GM19372 (cell line): ENCODE measurements around the gene ATP5MG.
A peak's percentile ranks its signal among the peaks of the same experiment; 100 is the strongest.
"Not testable (repeated sequence)": the region's sequence is repeated elsewhere in the genome, so short reads cannot be mapped to it uniquely, and the experiment has no call there.

Experiments used
- ATAC-seq: cut with Tn5 transposase; IDR thresholded peaks from one replicate; pipeline ENCODE4 v1.9.1; 2021; ENCODE audit warnings: mild to moderate bottlenecking, low read depth, moderate library complexity; ENCODE audit not compliant: unreplicated experiment

ATP5MG gene

GRCh38 chr11:118402594-118402993 lies 1.2 kb downstream of the ATP5MG start:
- ATAC-seq: not testable (repeated sequence)

DNA sequence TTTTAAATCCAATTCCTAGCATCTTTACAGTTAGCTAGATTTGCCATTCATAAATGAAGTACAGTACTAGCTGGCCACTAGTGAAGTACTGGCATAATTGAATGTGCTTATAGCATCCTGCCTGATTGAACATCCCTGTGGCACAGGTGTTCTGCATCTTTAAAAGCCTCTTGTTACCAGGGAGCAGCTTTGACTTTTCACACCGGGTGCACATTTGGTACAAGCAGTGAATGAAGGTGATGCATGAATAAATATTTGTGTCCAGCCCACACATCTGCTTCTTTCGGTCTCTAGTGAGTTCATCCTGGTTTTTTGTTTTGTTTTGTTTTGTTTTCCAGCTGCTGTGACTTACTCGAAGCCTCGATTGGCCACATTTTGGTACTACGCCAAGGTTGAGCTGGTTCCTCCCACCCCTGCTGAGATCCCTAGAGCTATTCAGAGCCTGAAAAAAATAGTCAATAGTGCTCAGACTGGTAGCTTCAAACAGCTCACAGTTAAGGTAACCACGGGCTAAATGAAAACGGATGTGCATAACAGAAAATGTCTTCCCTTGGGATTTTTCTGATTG lies 5.3 kb downstream of the ATP5MG start:
- no peak for ATAC-seq

DNA sequence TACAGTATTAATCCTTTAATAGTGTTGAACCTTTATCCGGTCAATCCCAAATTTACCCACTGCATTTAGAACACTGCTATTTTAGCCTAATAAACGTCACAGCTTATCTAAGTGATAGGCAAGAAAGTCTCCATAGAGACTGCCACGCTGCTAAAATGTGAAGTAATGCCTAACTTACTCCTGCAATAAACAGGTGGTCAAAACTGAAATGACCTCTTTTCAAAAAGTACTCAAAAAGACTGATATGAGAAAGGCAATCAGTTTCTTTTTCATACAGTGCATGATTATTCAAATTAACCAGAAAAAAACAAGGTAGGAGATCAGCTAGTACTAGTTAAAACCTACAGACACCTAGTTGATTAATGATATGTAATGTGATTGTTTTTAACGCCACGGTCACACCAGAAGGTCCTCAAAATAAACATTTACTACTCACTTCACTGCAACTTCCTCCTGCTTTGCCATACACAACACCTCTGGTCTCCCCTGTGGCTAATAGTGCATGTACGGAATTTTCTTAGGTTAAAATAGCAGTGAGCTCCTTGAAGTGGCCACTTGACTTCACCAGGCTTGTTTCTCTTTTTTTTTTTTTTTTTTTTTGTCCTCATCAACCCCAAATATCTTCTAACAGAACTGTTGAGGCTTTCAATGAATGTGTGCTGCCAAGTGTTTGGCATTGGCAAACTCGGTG lies 8.8 kb downstream of the ATP5MG start:
- no peak for ATAC-seq

DNA sequence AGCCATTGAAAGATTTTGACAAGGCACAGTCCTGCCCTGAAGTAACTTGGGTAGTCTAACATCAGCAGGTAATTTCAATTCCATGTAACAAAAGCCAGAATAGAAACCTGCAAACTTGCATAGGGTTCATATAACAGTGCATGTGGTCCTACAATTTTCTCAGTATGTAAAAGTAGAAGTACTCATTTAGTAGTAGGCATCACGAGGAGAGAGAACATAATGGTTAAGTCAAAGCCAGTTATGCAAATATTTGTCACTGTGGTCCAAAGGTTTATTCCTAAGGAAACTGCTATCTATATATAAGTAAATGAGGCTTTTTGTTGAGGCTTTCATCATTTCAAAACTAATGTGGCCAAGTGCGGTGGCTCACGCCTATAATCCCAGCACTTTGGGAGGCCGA lies 10.1 kb downstream of the ATP5MG start:
- ATAC-seq: no peak

- no peak for ATAC-seq
Observed at GRCh38 chr11:118412921-118413320, 11.5 kb downstream of the ATP5MG start.

DNA sequence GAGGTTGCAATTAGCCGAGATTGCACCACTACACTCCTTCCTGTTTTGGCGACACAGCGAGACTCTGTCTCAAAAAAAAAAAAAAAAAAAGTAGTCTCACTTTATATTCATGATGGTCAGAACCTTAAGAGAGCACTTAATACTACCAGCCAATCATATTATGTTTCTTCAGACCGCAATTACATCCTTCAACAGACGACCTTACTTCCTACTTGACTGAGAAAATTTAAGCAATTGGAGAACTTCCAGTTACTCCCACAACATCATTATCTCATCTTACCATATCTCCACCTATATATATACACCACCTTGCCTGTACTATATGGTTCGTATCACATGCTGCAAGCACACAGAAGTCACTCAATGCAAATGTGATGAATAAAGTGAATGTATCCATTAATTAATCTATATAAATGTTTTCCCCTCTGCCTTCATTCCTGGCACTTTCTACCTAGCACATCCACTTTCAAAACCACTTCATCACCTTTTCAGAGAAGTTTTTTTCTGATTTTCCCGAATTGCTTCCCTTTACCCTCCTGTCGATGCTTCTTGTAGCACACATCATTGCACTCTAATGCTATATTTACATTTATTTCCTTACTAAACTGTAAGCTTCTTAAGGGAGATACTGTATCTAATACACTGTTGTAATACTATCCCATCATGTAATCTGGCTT lies 13.8 kb downstream of the ATP5MG start:
- no peak for ATAC-seq

GRCh38 chr11:118415739-118416068 lies 14.3 kb downstream of the ATP5MG start:
- no peak for ATAC-seq

GRCh38 chr11:118416900-118417299 lies 15.5 kb downstream of the ATP5MG start:
- ATAC-seq: not testable (repeated sequence)

DNA sequence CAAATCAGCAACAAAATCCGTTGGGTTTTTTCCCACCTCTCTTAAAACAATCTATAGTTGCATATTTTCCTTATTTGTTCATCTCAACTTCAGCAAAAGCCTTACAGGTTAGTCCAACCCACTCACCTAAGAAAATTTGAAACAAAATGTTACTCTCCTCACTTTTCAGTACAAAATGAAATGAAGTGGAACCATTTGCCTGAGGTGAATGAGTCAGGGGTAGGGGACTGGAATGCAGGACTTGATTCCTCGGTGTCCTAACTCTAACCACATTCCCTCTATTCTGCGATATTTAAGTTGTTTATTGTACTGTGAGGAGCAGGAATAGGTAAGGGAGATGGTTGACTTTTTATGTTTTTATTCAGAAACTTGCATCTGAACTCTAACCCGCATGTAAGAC lies 16.4 kb downstream of the ATP5MG start:
- ATAC-seq: no peak

DNA sequence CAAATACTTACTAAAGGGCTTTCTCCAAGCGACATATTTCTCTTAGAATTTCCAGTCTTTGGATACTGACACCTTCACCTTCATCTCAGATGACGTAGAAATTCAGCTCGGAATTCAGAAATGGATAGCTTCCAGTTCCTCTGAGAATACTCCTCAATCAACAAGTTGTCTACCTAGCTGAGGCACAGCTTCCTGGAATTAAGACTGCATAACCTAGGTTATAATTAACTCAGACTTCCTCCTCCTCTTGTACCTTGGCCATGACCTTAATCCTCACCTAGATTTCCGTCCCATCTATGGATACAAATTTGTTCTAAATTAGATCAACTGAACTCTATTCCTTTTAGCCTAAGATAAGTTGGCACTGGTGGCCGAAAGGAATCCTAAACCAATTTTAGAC lies 17.4 kb downstream of the ATP5MG start:
- no peak for ATAC-seq

DNA sequence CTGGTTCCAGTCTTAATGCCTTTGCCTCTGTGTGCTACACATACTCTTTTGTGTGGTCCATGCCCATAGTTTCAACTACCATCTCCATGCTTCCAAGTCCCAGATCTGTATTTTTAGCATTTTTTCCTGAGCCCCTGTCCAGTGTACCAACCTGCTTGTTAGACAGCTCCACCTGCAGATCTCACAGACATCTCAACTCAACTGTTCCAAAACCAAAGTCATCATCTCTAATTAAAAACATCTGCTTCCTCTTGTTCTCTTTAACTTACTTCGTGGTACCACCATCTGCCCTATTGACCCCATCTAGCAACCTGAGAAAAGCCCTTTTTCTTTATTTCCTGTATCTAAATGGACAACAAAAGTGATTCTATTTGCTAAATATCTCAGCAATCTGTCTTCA lies 26.3 kb downstream of the ATP5MG start:
- no peak for ATAC-seq

- no peak for ATAC-seq
Observed at GRCh38 chr11:118430956-118431355, 29.6 kb downstream of the ATP5MG start.

GRCh38 chr11:118434123-118434552 lies 32.7 kb downstream of the ATP5MG start:
- ATAC-seq: no peak

- no peak for ATAC-seq
Observed at GRCh38 chr11:118434553-118435289, 33.3 kb downstream of the ATP5MG start.

- peak; percentile 25 for ATAC-seq
Observed at GRCh38 chr11:118435290-118435892, 34.0 kb downstream of the ATP5MG start.

- ATAC-seq: peak; percentile 50
Observed at GRCh38 chr11:118435893-118436624, 34.7 kb downstream of the ATP5MG start, which contains the start of gene KMT2A. TSS of gene KMT2A (plus strand) at chr11:118436492. CDS start at chr11:118436513, 21 bp downstream.

DNA sequence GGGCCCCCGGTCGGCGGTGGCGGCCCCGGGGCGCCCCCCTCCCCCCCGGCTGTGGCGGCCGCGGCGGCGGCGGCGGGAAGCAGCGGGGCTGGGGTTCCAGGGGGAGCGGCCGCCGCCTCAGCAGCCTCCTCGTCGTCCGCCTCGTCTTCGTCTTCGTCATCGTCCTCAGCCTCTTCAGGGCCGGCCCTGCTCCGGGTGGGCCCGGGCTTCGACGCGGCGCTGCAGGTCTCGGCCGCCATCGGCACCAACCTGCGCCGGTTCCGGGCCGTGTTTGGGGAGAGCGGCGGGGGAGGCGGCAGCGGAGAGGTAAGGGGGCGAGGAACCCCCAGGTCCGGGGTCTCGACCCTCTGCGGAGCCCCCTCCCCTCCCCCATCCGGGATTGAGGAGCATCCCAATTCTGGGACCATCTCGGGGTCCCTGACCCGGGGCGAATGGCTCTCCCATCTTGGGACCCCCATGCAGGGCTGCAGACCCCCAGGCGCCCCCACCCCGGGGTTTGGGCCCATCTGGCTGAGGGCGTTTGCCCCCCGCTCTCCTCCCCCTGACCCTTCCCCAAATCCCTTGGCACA lies 35.3 kb downstream of the ATP5MG start:
- ATAC-seq: no peak

DNA sequence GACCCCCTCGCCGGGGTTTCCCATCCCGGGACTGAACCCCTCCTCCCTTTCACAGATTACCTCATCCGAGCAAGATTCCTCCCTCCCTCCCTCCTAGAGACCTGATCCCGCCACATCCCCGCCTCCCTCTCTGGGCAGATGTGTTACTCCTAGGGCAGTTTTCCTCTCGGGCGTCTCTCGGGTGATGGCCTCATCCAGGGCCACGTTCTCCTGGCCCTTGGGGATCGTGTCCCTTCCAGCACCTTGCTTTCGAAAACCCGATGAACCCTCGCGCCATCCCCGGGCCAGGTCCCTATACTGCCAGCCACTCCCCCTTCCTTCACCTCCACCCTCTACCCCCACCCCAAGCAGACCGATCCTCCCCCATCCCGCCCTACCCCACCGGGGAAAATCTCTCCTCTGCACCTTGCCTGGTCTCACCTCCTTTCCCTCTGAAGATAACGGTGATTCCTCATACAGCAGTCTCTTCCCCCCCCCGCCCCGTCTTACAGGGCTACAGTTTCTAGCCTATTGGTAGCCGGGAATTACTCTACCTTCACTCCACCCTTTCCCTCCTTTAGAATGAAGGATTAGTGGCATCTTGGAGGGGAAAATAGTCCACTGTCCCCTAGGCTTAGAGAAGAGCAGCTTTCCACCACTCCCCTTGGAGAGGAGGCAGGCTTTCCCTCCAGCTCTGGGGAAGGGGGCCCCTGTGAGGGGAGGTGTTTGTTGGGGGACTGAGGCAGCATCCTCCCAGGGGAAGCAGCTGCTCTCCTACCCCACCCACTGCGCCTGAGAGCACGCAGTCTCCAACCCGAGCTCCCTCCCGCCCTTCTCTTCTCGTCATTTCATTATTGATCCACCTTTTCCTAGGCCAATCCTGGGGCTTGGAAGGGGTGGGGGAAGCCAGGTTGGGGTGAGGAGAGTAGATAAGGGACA lies 36.1 kb downstream of the ATP5MG start:
- ATAC-seq: no peak
